HG03045 (cell line): ENCODE data around the gene SORCS3.

Source experiments
- ATAC-seq: cut with Tn5 transposase; IDR thresholded peaks from one replicate; pipeline ENCODE4 v1.9.1; 2021; ENCODE audit warnings: mild to moderate bottlenecking, moderate library complexity; ENCODE audit not compliant: unreplicated experiment

Gene SORCS3

GRCh38 chr10:104643303-104643663 is 2.2 kb downstream of the SORCS3 start:
- ATAC-seq = no peak

DNA sequence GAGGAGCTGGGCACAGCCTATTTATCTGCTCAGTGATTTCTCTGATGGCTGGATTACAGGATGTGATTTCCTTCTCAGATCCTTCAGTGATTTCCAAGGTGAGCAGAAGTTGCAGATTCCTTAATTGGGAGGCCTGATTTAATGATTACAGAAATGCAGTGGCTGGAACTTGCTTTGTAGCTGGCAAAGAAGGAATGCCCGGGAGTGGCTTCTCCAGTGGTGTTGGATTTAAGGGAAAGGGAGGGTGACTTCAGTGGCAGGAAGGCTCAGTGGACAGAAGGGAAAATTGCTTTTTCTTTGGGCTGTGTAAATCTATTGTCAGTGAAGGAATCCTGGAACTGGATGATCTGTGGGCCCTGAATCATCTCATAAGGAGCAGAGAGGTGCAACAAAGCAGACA is 5.1 kb downstream of the SORCS3 start:
- no peak for ATAC-seq

DNA sequence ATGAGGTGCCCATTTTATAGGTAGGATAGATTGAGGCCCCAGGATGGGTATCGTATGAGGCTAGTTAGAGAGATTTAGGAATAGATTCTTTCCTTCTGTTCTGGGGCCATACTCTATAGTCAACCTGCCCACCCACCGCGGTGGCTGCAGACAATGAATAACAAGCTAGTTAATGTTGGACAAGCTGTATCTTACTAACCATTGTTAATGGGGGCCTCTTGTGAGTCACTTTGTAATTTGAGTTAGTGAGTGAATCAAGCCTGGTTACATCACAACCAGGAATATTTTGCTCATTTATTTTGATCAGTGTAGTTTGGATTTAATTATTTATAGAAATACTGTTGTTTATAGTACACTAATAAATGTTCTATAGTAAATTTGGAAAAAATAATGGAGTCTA is 7.3 kb downstream of the SORCS3 start:
- no peak for ATAC-seq

DNA sequence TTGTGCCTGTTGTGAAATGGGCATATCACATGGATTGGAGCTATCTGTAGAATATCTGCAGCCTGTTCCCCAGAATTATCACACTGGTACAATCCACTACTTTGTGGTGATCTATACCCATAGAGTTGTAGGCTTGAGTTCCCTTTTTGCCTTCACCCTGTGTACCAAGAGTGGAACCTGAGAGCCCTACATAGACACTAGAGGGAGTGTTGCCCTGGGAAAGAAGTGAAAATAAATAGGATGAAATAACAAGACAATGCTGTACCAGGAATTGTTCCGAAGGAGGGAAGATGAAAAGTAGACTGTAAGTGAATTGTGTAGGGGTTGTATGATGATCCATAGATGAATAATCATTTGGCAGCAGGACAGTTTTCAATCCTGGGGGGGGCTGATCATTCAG is 9.0 kb downstream of the SORCS3 start:
- ATAC-seq = no peak

DNA sequence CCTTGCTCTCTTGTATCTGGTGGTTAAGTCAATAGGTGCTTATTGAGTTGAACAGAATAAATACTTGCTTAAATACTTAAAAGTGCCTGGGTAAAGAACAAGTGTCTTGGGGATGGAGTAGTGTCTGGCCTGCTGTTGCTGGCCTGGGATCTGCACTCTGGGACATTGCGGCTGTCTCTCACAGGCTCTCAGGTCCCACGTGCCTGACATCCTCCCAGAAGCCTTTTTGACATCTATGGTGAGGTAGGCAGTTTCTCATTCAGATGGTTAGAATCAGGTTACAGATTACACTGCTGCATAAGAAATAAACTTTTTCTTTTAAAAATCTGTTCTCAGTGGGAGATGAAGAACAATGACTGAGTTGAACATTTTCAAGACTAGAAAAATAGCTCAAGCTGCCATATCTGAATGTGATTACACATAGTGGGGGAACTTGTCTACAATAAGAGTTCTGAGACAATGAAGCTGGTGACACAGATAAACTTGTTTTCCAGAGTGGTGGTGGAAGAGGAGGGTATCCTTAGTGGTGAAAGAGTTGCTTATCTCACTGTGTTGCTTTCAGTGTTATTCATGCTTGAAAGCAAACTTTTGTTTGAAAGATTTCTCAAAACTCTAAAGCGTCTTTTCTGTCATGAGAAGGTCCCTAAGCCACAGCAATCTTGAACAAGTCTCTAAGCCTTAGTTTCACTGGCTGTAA is 9.7 kb downstream of the SORCS3 start:
- ATAC-seq = no peak

- ATAC-seq = no peak
Measured at GRCh38 chr10:104657036-104657435, 15.9 kb downstream of the SORCS3 start.

DNA sequence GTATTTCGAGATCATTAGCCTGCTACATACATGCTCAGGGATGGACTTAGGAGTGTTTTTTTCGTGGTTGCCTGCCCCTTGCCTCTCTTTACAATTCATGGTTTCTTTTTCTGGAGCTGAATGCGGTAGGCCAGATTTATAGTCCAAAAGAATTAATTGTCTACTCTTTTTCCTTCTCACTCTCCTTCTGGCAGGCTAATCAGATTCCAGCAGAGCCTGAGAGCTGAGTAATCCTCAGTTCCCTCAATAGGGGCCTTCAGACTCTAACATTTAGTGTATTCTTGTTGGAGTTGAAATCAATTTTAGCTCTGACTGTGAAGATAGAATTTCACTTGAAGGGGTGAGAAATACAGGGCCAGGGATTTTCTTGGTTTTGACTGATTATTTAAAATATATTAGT is 16.4 kb downstream of the SORCS3 start:
- ATAC-seq = no peak

DNA sequence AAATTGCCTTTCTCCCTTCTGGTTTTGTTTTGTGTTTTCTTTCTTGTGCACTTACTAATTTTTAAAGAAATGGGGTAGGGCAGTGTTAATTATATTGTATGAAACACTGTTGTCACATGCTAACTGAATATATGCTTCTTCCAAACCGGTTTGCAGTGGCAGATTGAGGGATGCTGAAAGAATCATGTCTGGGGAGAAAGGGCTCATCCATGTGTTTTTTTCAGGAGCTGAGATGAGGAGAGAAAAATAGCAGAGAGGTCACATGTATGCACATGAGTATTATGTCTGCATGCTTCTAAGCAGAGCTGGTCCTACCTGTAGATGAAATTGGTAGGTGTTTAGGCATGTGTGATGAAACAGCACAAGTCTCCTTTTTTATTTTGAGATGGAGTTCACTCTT is 17.0 kb downstream of the SORCS3 start:
- ATAC-seq = no peak

DNA sequence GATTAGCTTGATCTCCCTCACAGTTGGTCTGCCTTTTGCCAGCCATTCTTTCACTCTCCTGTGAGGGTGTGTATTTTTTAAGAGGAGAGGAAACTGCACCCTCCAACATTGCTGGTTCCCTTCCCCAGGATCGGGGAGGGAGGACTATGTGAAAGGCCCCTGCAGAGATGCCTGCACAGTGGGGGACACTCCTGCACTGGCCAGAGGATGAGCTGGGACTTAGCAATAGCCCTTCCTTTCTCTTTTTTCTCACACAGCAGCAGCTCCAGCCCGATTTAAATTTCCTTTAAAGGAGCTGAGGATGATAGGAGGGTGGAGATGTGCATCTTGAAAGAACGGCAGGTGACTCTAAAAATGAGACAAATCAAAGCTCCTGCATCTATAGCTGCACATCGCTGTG is 18.7 kb downstream of the SORCS3 start:
- no peak for ATAC-seq

DNA sequence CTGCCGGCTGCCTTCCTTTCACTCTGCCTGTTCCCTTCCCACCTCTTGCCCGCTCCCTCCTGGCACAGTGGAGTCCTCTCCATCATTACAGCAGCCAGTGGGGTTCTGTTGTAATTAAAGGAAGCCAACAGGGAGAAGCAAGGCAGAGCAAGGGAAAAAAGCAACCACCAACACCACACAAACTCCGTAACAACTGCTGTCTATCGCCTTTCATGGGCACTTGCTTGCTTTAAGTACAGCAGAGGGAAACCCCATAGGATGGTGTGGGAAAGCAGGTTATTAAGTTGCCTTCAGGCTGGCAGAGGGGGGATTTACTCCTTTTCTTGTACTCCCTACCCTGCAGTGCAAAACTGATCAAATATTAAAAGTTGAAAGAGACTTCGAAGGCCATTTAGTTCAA is 22.0 kb downstream of the SORCS3 start:
- no peak for ATAC-seq

DNA sequence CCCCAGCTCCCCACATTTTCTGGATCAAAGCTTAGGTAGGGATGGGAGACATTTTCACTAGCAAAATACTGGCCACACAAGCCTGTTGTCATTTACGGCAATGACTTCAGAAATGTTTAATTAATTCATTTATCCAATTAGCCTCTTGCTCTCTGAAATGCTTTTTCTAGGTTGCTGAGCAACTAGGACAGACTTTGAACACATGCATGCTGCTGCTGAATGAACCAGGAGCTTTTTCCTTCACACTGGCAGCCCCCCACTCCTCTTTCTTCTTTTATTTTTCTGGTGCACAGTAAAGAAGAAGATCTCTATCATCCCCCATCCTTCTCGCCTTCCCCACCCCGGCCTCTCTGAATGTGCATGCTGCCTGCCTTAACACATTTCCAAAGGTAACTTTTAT is 22.5 kb downstream of the SORCS3 start:
- no peak for ATAC-seq

GRCh38 chr10:104664205-104664604 is 23.1 kb downstream of the SORCS3 start:
- no peak for ATAC-seq

DNA sequence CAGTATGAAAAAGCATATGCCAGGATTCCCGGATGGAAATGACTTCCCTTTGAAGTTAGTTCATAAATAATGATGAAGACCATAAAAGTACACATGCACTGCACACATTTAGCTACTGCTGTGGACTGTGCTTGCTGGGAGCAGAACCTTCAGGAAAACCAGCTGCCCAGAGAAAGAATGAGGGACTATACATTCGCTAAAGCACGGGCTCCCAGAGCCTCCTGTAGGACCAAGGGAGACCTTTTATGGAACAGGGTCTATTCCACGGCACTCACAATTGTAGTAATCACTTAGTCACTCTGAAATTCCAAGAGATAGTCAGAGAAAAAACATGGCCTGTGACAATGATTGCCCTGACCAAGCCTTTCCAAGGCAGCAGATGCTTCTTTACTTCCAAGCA is 24.1 kb downstream of the SORCS3 start:
- no peak for ATAC-seq

DNA sequence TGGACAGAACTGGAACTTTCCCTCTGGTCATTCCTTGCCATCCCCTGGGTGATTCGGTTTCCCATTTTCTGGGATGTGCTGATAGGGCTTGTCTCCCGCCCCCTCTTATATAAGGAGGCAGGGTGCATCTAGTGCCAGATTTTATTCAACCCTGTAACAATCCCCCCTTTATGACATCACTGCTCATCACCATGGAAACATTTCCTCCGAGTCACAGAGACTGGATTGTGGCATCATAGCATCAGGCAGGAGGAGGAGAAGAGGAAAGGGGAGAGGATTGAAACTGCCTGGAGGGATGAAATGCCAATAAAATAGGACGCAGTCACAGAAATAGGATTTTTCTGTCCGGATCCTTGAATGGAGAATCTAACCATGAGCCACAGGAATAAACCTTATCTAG is 25.0 kb downstream of the SORCS3 start:
- no peak for ATAC-seq

DNA sequence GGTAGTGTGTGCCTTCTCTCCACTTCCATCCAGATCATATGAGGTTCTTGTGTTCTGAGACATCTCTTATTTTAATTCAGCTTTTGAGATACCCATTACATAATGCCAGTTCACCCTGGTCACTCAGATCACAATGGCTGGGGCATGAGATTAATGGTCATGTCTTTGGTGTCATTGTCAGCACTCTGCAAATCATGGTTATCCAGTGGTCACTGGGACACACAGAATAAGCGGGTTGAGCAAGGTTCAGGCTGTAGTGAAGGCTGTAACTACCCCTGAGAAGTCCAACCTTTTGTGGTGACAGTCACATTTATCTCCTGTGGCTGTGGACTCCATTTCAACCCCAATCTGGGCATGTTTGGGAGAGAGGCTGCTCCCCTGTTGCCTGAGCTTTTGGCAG is 35.8 kb downstream of the SORCS3 start:
- no peak for ATAC-seq

- ATAC-seq = no peak
Measured at GRCh38 chr10:104678658-104679057, 37.6 kb downstream of the SORCS3 start.

- ATAC-seq = no peak
Measured at GRCh38 chr10:104680467-104681401, 39.6 kb downstream of the SORCS3 start.

GRCh38 chr10:104681485-104681884 is 40.4 kb downstream of the SORCS3 start:
- no peak for ATAC-seq

DNA sequence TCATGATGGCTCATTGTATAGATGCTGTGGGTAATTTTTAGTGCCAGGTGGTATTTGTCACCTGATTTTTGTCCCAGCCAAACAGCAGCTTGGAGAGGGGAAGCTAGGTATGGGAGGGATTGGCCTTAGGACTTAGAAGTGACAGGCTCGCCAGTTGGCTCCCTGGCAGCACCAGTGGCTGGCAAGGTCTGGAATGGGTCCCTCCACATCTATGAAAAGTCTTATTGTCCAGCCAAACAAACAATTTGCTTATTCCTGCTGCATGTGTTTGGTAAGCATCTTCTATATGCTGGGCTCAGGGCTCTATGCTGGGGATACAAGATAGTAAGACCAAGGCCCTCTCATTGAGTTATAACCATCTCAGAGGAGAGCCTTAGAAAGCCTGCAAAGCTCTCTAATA is 42.5 kb downstream of the SORCS3 start:
- no peak for ATAC-seq

DNA sequence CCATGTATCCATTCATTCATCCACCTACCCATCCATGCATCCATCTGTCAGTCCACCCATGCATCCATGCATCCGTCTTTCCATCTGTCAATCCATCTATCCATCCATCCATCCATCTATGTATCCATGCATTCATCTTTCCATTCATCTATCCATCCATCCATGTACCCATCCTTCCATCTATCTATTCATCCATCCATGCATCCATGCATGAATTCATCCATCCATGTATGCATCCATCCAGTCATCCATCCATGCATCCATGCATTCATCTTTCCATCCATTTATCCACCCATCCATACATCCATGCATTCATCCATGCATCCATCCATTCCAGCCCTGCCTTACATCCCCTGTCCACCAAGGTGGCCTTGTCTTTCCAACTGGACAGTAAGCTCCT is 45.7 kb downstream of the SORCS3 start:
- ATAC-seq = no peak

GRCh38 chr10:104688251-104689042 is 47.4 kb downstream of the SORCS3 start:
- ATAC-seq = no peak

DNA sequence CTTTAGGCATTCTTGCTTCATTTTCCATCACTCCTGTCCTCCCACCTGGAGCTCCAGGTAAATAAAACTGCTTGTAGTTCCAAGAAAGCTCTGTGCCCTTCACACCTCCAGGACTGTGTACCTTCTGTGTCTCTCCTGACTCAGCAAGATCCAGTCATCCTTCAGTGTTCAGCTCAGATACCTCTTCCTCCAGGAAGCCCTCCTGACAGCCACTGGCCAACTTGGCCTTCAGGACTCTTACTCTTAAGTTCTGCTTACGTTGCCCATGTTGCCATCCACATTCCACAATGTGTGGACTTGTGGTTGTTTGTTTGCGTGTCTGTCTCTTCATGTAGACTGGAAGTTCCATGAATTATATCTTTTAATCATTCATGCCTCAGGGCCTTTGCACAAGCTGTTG is 48.0 kb downstream of the SORCS3 start:
- no peak for ATAC-seq
